SJCRH30 (cell line): ENCODE measurements around the gene ERCC3. TPM values are rescaled to one million over a fixed set of nuclear protein-coding genes. Genes with fewer than 3 reads are reported as not detected.
A peak's percentile ranks its signal among the peaks of the same experiment; 100 is the strongest.
"Not testable (repeated sequence)": the region's sequence is repeated elsewhere in the genome, so short reads cannot be mapped to it uniquely, and the experiment has no call there.

ENCODE experiments used
- DNase-seq, 2 experiments: peaks; one replicate each; pipeline ENCODE4 v3.0.0-alpha.2; 2015 to 2020
- H3K27ac ChIP-seq: fragments of 250-450 bp; sonication (Bioruptor Pico); 2 replicates; pipeline ENCODE4 v1.5.1; 2020; ENCODE audit warnings: mild to moderate bottlenecking, moderate library complexity
- H3K27me3 ChIP-seq: fragments of 250-450 bp; sonication (Bioruptor Pico); 2 replicates; pipeline ENCODE4 v1.5.1; 2020; ENCODE audit warnings: mild to moderate bottlenecking, moderate library complexity
- H3K36me3 ChIP-seq: fragments of 250-450 bp; sonication (Bioruptor Pico); 2 replicates; pipeline ENCODE4 v1.5.1; 2020; ENCODE audit warnings: mild to moderate bottlenecking, moderate library complexity
- H3K4me1 ChIP-seq: fragments of 250-450 bp; sonication (Bioruptor Pico); 2 replicates; pipeline ENCODE4 v1.5.1; 2020; ENCODE audit warnings: mild to moderate bottlenecking, moderate library complexity
- H3K4me3 ChIP-seq: fragments of 250-450 bp; sonication (Bioruptor Pico); 2 replicates; pipeline ENCODE4 v1.5.1; 2020; ENCODE audit warnings: mild to moderate bottlenecking, moderate library complexity
- H3K9me3 ChIP-seq: fragments of 250-450 bp; sonication (Bioruptor Pico); replicated peaks from 2 replicates; pipeline ENCODE4 v1.5.1; 2020; ENCODE audit warnings: mild to moderate bottlenecking, moderate library complexity
- total RNA-seq: library from RNA; depleted of rRNA; stranded (reverse); fragments of >200 nt; shearing (Covaris generic); gene quantifications from 2 replicates; pipeline ENCODE4 v1.2.3, GENCODE V29; 2014

Gene ERCC3
- total RNA-seq, 1 experiment from 2014 or later = 46.9 TPM

DNA sequence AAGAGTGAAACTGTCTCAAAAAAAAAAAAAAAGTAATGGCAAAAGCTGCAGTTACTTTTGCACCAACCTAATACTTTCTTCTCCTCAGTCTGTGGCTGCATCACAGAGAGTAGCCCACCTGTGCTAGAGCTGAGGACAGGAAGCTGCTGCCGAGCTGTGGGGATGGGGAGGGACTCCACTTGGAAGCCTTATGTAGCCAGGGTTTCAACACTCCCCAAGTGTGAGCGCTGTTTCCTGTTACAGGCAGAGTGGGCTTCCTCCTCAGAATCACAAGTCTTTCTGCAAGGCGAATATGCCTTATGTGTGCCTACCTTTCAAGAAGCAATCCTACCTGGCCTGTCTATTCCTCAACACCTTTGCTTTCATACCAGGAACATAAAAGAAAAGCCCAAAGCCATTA, 37.6 kb downstream of the ERCC3 start:
- no peak for DNase-seq
- Histone ChIP-seq H3K4me3 (no peak overlapping the region), H3K9me3 (no peaks in the 10 kb centered on the region), H3K27ac (no peak overlapping the region), H3K36me3 (peaks cover 45% of the 10 kb centered on the region), H3K27me3 (no peaks in the 10 kb centered on the region), H3K4me1 (no peaks in the 10 kb centered on the region)

GRCh38 chr2:127255721-127256120, 38.2 kb downstream of the ERCC3 start:
- H3K27ac ChIP-seq = no peak overlapping the region
- H3K36me3 ChIP-seq = peaks cover 38% of the 10 kb centered on the region
- H3K4me1 ChIP-seq = no peaks in the 10 kb centered on the region
- H3K4me3 ChIP-seq = no peak overlapping the region
- no peaks in the 10 kb centered on the region for H3K9me3 ChIP-seq
- H3K27me3 ChIP-seq = no peaks in the 10 kb centered on the region
- no peak for DNase-seq

GRCh38 chr2:127255146-127255545, 38.8 kb downstream of the ERCC3 start:
- Histone ChIP-seq H3K4me1 (no peaks in the 10 kb centered on the region), H3K4me3 (no peak overlapping the region), H3K9me3 (no peaks in the 10 kb centered on the region), H3K27me3 (no peaks in the 10 kb centered on the region), H3K36me3 (peaks cover 34% of the 10 kb centered on the region), H3K27ac (no peak overlapping the region)
- DNase-seq = peak in 1 of 2 experiments; percentile 17

GRCh38 chr2:127254386-127254981, 39.5 kb downstream of the ERCC3 start:
- no peaks in the 10 kb centered on the region for H3K9me3 ChIP-seq
- no peak overlapping the region for H3K27ac ChIP-seq
- peak in 1 of 2 experiments; percentile 22 for DNase-seq
- H3K4me1 ChIP-seq = no peaks in the 10 kb centered on the region
- no peak overlapping the region for H3K4me3 ChIP-seq
- no peaks in the 10 kb centered on the region for H3K27me3 ChIP-seq
- H3K36me3 ChIP-seq = peaks cover 32% of the 10 kb centered on the region

DNA sequence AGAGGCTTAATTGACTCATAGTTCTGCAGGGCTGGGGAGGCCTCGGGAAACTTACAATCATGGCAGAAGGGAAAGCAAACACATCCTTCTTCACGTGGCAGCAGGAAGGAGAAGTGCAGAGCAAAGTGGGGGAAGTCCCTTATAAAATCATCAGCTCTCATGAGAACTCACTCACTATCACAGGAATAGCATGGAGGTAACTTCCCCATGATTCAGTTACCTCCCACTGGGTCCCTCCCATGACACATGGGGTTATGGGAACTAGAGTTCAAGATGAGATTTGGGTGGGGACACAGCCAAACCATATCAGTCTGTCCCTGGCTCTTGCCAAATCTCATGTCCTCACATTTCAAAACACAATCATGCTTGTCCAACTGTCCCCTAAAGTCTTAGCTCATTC, 52.8 kb downstream of the ERCC3 start:
- H3K27me3 ChIP-seq, DNase-seq, H3K36me3 ChIP-seq: not testable (repeated sequence)

GRCh38 chr2:127239395-127239794, 54.5 kb downstream of the ERCC3 start:
- Histone ChIP-seq H3K4me1 (no peaks in the 10 kb centered on the region), H3K27ac (no peak overlapping the region), H3K27me3 (no peaks in the 10 kb centered on the region)

More for the DNA sequence above, 52.8 kb downstream of the ERCC3 start:
- not testable (repeated sequence) for H3K4me1 ChIP-seq, H3K27ac ChIP-seq, H3K4me3 ChIP-seq, H3K9me3 ChIP-seq

GRCh38 chr2:127237768-127238167, 56.2 kb downstream of the ERCC3 start:
- H3K27ac ChIP-seq, H3K4me1 ChIP-seq, H3K27me3 ChIP-seq, H3K9me3 ChIP-seq, H3K36me3 ChIP-seq, H3K4me3 ChIP-seq, DNase-seq: not testable (repeated sequence)

More at GRCh38 chr2:127239395-127239794, 54.5 kb downstream of the ERCC3 start:
- DNase-seq = no peak
- Histone ChIP-seq H3K4me3 (no peak overlapping the region), H3K36me3 (no peaks in the 10 kb centered on the region), H3K9me3 (no peaks in the 10 kb centered on the region; the same call in 1 of the 2 replicates)

GRCh38 chr2:127235082-127235702, 58.8 kb downstream of the ERCC3 start:
- no peaks in the 10 kb centered on the region for H3K36me3 ChIP-seq
- H3K27me3 ChIP-seq = no peaks in the 10 kb centered on the region
- no peaks in the 10 kb centered on the region; the same call in 1 of the 2 replicates for H3K9me3 ChIP-seq
- no peak overlapping the region for H3K27ac ChIP-seq
- no peak for DNase-seq
- H3K4me3 ChIP-seq = no peak overlapping the region
- no peaks in the 10 kb centered on the region for H3K4me1 ChIP-seq

DNA sequence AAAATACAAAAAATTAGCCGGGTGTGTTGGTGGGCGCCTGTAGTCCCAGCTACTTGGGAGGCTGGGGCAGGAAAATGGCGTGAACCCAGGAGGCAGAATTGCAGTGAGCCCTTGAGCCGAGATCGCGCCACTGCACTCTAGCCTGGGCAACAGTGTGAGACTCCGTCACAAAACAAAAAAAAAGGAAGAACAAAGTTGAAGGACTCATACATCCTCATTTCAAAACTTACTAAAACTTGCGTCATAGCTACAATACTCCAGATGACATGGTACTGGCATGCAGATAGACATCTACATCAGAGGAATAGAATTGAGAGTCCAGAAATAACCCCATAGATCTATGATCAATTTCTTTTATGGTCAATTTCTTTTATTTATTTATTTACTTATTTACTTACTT, 60.2 kb downstream of the ERCC3 start:
- no peak for DNase-seq
- Histone ChIP-seq H3K27ac (no peak overlapping the region), H3K4me1 (no peaks in the 10 kb centered on the region), H3K27me3 (no peaks in the 10 kb centered on the region), H3K36me3 (no peaks in the 10 kb centered on the region), H3K4me3 (no peak overlapping the region), H3K9me3 (no peaks in the 10 kb centered on the region; the same call in 1 of the 2 replicates)

- H3K4me3 ChIP-seq = no peak overlapping the region
- H3K27ac ChIP-seq = no peak overlapping the region
- no peaks in the 10 kb centered on the region for H3K36me3 ChIP-seq
- no peaks in the 10 kb centered on the region for H3K27me3 ChIP-seq
- DNase-seq = no peak
- no peaks in the 10 kb centered on the region for H3K9me3 ChIP-seq
- no peaks in the 10 kb centered on the region for H3K4me1 ChIP-seq
Observed at GRCh38 chr2:127231130-127231865, 62.6 kb downstream of the ERCC3 start.

DNA sequence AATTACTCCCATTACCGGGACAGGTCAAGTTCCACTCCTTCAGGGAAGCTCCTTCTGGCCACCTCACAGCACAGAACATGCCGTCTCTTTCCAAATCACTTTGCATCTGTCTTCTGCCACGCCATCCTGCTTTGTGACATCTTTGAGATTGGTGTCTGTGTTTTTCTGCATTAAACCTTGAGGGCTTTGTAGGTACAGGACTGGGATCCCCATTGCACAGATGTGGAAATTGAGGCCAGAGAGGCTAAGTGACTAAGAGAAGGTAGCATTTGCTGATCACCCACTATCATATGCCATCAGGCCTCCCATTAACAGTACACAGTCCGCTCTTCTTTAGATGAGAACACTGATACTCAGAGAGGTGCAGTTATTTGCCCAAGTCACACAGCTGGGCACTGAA, 64.4 kb downstream of the ERCC3 start:
- Histone ChIP-seq H3K9me3 (no peaks in the 10 kb centered on the region), H3K27me3 (no peaks in the 10 kb centered on the region), H3K36me3 (no peaks in the 10 kb centered on the region), H3K4me3 (no peak overlapping the region), H3K27ac (no peak overlapping the region), H3K4me1 (peaks cover 12% of the 10 kb centered on the region)
- DNase-seq = no peak

DNA sequence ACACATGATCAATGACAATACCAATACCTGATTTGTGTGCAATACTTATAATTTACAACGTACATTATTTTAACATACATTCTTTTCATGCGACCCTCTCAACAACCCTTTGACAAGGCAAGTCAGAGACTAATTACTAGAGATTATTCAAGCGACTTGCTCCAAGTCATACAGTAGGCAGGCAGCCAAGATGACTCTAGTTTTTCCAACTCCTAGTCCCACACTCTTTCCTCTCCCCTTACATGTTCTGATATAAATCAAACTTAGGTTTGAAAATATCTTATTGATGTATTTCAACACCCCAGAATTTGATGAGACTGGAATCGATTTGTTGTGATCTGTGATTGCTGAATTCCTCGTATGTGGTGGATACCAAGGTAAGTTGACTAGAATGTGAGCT, 65.8 kb downstream of the ERCC3 start:
- Histone ChIP-seq H3K27me3 (no peaks in the 10 kb centered on the region), H3K36me3 (no peaks in the 10 kb centered on the region), H3K27ac (no peak overlapping the region), H3K4me3 (no peak overlapping the region), H3K4me1 (peaks cover 12% of the 10 kb centered on the region), H3K9me3 (no peaks in the 10 kb centered on the region)
- no peak for DNase-seq

DNA sequence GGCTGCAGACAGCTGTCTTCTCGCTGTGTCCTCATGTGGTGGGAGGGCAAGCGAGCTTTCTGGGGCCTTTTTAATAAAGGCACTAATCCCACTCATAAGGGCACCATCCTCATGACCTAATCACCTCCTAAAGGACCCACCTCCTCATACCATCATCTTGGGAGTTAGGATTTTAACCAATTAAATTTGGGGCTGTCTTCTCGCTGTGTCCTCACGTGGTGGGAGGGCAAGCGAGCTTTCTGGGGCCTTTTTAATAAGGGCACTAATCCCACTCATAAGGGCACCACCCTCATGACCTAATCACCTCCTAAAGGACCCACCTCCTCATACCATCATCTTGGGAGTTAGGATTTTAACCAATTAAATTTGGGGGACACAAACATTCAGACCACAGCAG, 66.7 kb downstream of the ERCC3 start:
- H3K27ac ChIP-seq, H3K36me3 ChIP-seq, H3K4me3 ChIP-seq, DNase-seq, H3K9me3 ChIP-seq, H3K27me3 ChIP-seq: not testable (repeated sequence)
- peaks cover 12% of the 10 kb centered on the region for H3K4me1 ChIP-seq

GRCh38 chr2:127226520-127227263, 67.3 kb downstream of the ERCC3 start:
- Histone ChIP-seq H3K4me3 (peak overlapping the region; percentile 2; the same call in 1 of the 2 replicates), H3K27ac (no peak overlapping the region), H3K36me3 (no peaks in the 10 kb centered on the region), H3K27me3 (no peaks in the 10 kb centered on the region), H3K9me3 (no peaks in the 10 kb centered on the region), H3K4me1 (peaks cover 12% of the 10 kb centered on the region)
- peak; percentile 21 to 42 for DNase-seq

DNA sequence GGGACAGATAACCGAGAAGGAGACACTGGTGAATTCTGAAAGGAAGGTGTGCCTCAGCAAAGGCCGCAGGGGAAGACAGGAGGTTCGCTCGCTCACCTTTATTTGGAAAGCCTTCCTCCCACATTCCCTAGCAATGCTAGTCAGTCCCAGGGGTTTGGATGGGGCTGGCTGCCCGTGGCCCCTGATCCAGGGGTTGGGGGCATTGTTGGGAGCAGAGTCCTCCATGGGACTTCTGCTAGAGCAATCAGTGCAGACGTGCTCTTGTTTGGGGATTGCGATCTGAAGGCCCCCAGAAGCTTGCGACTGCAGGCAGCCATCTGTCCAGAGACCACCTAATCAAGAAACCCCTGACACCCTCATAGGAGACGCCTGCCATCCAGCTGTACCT, 67.8 kb downstream of the ERCC3 start:
- no peak overlapping the region for H3K4me3 ChIP-seq
- no peak for DNase-seq
- H3K9me3 ChIP-seq = no peaks in the 10 kb centered on the region
- H3K27ac ChIP-seq = no peak overlapping the region
- no peaks in the 10 kb centered on the region for H3K36me3 ChIP-seq
- H3K27me3 ChIP-seq = no peaks in the 10 kb centered on the region
- H3K4me1 ChIP-seq = peaks cover 12% of the 10 kb centered on the region
